ENCODE measurements around the gene STARD9.

GRCh38 chr15:42605796-42606195 lies 30.4 kb downstream of the STARD9 start:
- TF ChIP-seq POLR2A (IDR thresholded peaks at IDR 0.05) (no peak), CTCF (IDR thresholded peaks at IDR 0.05) (no peak)

Data from right lobe of liver (tissue), 4 donors.